ES-I3 (cell line): ENCODE data around the gene EMX1.
A peak's percentile ranks its signal among the peaks of the same experiment; 100 is the strongest.

ENCODE experiments used
- H3K36me3 ChIP-seq: 2 replicates; pipeline ENCODE4 v1.6.1; 2013; ENCODE audit warnings: mild to moderate bottlenecking, low read length, control low read depth, moderate library complexity; ENCODE audit not compliant: insufficient read depth
- H3K4me1 ChIP-seq: 2 replicates; pipeline ENCODE4 v1.6.1; 2013; ENCODE audit warnings: mild to moderate bottlenecking, control low read depth, low read length; ENCODE audit not compliant: insufficient read depth
- H3K9ac ChIP-seq: 2 replicates; pipeline ENCODE4 v1.6.1; 2013; ENCODE audit warnings: low read depth, mild to moderate bottlenecking, low read length, moderate library complexity
- H3K9me3 ChIP-seq: 2 replicates; pipeline ENCODE4 v1.6.1; 2013; ENCODE audit warnings: mild to moderate bottlenecking, low read length, moderate library complexity; ENCODE audit not compliant: control insufficient read depth, insufficient read depth

The EMX1 gene

DNA sequence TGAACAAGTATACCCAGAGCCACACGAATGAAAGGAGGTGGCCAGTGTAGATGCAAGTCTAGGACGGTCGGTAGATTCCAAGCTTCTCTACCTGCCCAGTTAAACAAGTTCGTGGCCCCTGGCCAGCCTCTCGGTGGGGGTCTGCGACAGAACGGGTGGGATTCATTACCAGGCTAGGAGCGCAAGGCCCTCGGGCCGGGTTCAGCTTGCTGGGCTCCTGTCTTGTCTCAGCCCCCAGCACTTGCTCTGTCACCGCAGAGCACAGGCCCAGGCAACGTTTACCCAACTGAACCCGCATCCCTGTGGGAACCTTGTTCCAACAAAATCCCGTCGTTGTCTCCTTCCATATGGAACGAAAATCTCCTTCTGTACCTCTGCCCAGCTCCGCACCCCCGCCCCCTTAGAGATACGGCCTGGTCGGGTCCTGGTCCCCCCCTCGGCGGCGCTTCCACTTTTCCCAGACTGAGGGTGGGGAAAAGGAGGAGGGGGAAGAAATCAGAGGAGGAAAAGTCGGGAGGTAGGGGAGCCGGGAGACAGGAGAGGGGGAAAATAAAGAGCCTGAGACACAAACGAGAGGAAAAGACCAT, 1.9 kb upstream of the EMX1 start:
- H3K9ac ChIP-seq, result peak overlapping the region; percentile 79; the same call in 1 of the 2 replicates
- H3K4me1 ChIP-seq, result peaks cover 18% of the 10 kb centered on the region
- no peaks in the 10 kb centered on the region for H3K9me3 ChIP-seq
- no peaks in the 10 kb centered on the region for H3K36me3 ChIP-seq

DNA sequence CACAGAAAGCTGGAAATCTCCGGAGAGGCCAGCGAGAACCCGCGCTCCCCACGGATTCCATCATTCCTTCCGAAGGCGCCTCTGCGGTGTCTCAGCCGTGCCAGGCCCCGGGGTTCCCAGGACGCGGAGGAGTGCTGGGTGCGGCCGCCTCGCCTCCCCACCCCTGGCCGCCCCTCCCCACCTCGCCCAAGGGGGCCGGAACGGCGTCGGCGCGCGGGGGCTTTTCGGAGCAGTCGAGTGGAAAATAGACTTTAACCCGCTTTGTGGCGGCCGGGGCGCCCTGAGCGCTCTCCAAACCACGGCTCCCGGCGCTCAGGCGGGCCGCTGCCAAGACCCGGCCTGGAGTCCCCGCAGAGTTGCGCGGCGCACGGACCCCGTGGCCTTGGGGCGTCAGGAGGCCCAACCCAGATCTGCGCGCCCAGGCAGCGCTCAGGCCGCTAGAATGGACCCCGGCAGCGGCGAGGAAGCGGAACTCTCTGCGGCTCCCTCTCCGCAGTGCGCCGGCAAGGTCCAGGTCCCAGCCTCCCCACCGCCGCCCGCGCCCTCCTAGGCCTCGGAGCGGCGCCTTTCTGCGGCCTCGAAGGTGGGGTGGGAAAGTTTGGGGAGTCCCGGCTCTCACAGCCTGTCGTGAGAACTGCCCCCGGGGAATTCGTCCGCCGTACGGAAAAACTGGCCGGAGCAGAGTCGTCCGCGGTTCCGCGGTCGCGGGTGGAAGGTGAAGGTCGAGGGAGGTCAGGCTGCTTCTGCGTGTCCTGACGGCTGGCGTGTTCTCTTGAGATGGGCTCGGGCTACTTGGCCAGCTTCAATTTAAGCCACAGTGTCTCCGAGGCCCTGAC, 1.2 kb upstream of the EMX1 start:
- Histone ChIP-seq H3K9me3 (no peaks in the 10 kb centered on the region), H3K4me1 (peaks cover 18% of the 10 kb centered on the region), H3K36me3 (no peaks in the 10 kb centered on the region), H3K9ac (peak overlapping the region; percentile 79; the same call in 1 of the 2 replicates)

GRCh38 chr2:72916743-72917137, 579 bp upstream of the EMX1 start:
- H3K36me3 ChIP-seq, result no peaks in the 10 kb centered on the region
- peak overlapping the region; percentile 79 for H3K9ac ChIP-seq
- peaks cover 18% of the 10 kb centered on the region for H3K4me1 ChIP-seq
- H3K9me3 ChIP-seq, result no peaks in the 10 kb centered on the region

GRCh38 chr2:72917877-72918553, 696 bp downstream of the EMX1 start:
- H3K4me1 ChIP-seq, result peaks cover 18% of the 10 kb centered on the region
- H3K9ac ChIP-seq, result peak overlapping the region; percentile 37
- no peaks in the 10 kb centered on the region for H3K9me3 ChIP-seq
- H3K36me3 ChIP-seq, result no peaks in the 10 kb centered on the region

DNA sequence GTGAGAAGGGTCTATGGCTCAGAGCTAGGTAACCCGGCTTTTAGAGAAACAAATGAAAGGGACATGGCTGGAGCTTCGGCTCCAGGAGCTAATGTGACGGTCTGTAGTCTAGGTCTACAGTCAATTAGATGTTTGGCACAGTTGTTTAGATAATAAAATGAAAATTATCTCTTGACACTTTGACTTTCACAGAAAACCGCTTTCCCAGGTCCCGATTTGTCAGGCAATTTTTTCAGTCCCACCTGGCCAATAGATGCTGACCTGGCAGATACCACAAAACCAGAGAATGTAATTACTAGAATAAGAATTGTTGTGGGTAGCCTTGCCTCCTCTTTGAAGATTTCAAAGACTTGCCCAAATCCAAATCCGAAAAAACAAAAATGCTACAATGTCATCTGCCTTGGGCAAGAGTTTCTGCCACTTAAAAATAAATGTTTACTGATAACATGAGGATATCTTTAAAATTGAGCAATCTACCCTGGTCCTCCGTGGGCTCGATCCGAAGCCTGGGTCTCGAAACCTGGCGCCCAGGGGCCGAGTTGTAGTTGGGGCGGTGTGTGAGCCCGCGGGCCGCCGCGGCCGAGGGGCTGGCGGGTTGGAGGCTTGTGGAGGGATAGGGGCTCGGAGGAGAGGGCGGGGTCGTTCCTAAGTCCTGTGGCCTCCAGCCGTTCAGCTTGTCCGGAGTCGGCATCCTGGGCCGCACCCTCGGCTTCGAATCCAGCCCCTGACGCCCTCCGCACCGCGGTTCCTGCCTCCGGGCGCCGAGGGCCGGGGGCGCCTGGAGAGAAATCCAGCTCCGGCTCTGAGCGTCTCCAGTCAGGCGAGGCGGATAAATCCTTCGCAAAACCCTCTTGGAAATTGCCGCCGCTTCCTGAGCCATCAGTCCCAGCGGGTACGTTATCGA, 2.3 kb downstream of the EMX1 start:
- no peaks in the 10 kb centered on the region for H3K36me3 ChIP-seq
- peak overlapping the region; percentile 39 for H3K9ac ChIP-seq
- H3K9me3 ChIP-seq, result no peaks in the 10 kb centered on the region
- peaks cover 6% of the 10 kb centered on the region; the same call in 1 of the 2 replicates for H3K4me1 ChIP-seq

DNA sequence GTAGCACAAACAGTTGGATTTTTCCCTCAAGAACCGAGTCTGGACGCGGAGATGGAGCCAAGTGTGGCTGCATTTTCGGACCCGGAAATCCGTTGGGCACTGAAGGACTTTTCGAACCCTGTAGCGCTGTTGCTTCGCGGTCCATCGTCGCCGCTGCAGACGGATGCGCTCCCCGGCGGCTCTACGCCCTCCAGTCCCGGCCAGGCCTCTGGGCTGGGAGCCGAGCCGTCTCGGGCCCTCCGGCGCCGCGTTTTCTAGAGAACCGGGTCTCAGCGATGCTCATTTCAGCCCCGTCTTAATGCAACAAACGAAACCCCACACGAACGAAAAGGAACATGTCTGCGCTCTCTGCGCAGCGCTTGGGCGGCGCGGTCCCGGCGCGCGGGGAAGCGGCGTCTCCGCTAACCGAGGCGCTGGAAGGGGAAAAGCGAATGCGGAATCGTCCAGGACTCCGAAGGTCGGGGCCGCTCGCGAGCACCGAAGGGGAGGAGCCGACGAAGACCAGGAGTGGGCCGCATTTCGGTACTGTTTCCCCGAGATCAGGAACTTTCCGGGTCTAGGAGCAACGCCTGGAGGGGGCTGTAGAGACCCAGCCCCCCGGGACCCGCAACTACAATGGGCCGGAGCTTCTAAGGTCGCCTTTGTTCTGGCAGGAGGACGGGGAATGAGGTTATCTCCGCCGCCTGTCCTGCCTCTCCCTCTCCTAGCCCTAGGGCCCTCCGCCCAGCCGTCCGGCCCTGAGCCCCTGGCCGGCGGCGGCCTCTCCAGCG, 3.2 kb downstream of the EMX1 start:
- peaks cover 5% of the 10 kb centered on the region; the same call in 1 of the 2 replicates for H3K4me1 ChIP-seq
- H3K9me3 ChIP-seq, result no peaks in the 10 kb centered on the region
- H3K9ac ChIP-seq, result peak overlapping the region; percentile 39
- no peaks in the 10 kb centered on the region for H3K36me3 ChIP-seq

GRCh38 chr2:72921088-72921851, 4.0 kb downstream of the EMX1 start:
- no peaks in the 10 kb centered on the region for H3K36me3 ChIP-seq
- H3K9me3 ChIP-seq, result no peaks in the 10 kb centered on the region
- H3K9ac ChIP-seq, result peak overlapping the region; percentile 39
- H3K4me1 ChIP-seq, result peaks cover 5% of the 10 kb centered on the region; the same call in 1 of the 2 replicates

- H3K36me3 ChIP-seq, result no peaks in the 10 kb centered on the region
- H3K9me3 ChIP-seq, result no peaks in the 10 kb centered on the region
- peaks cover 5% of the 10 kb centered on the region; the same call in 1 of the 2 replicates for H3K4me1 ChIP-seq
- H3K9ac ChIP-seq, result no peak overlapping the region
Observed at GRCh38 chr2:72921853-72922252, 4.5 kb downstream of the EMX1 start.

DNA sequence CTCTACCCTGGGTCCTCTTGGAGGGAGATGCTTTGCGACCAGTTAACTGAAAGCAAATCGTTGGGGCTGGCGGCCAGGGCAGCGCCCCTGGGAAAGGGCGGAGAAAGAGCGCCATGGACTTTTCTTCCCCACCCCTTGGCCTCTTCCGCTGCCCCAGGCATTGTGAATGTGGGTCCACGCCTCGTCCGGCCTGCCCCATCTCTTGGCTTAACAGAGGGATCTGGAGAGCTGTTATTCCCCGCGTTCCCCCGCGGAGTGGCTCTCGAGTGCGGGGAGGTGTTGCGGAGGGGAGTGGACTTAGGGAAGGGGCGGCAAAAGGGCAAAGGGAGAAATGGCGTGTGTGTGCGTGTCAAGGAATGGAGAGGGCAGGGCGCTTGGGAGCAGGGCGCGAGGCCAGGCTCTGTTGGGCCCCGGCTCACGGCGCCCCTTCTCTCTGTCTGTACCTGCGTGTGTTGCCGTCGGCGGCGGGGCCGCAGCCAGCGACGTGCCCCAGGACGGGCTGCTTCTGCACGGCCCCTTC, 6.6 kb downstream of the EMX1 start:
- peak overlapping the region; percentile 46; the same call in 1 of the 2 replicates for H3K9ac ChIP-seq
- no peaks in the 10 kb centered on the region for H3K9me3 ChIP-seq
- no peaks in the 10 kb centered on the region for H3K36me3 ChIP-seq
- H3K4me1 ChIP-seq, result peaks cover 5% of the 10 kb centered on the region; the same call in 1 of the 2 replicates

- Histone ChIP-seq H3K9me3 (no peaks in the 10 kb centered on the region), H3K9ac (peak overlapping the region; percentile 46; the same call in 1 of the 2 replicates), H3K4me1 (peaks cover 3% of the 10 kb centered on the region; the same call in 1 of the 2 replicates), H3K36me3 (no peaks in the 10 kb centered on the region)
Observed at GRCh38 chr2:72924353-72925240, 7.3 kb downstream of the EMX1 start.

DNA sequence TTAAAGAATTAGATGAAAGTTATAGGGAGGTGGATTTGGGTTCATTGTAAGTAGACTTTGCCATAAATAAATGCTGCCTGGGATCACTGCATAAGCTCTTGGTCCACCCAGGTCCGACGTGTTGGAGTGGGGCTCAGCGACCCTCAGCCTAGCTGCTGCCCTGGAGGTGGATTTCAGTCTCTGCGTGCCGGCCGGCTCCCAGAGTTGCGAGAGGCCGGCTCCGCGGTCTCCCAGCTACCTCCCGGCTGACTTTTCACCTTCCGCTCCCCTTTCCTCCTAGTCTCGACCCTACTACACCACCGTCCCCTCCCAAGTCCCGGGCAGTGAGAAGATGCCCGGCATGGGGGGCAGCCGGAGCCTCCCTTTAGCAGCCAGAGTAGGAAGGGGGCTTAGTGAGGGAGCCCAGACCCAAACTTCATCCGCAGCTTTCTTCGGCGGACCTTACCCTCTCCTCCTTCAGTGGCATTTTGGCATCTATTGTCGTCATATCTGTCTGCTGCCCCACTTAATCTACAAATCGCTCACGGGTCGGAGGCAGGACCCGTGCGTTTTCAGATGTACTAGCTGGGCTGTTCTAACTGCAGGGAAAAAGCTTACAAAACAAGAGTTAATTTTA, 8.1 kb downstream of the EMX1 start:
- Histone ChIP-seq H3K9me3 (no peaks in the 10 kb centered on the region; the same call in 1 of the 2 replicates), H3K4me1 (no peaks in the 10 kb centered on the region; the same call in 1 of the 2 replicates), H3K9ac (no peak overlapping the region), H3K36me3 (no peaks in the 10 kb centered on the region)
